ENCODE data around the gene IMP4.

Gene IMP4

DNA sequence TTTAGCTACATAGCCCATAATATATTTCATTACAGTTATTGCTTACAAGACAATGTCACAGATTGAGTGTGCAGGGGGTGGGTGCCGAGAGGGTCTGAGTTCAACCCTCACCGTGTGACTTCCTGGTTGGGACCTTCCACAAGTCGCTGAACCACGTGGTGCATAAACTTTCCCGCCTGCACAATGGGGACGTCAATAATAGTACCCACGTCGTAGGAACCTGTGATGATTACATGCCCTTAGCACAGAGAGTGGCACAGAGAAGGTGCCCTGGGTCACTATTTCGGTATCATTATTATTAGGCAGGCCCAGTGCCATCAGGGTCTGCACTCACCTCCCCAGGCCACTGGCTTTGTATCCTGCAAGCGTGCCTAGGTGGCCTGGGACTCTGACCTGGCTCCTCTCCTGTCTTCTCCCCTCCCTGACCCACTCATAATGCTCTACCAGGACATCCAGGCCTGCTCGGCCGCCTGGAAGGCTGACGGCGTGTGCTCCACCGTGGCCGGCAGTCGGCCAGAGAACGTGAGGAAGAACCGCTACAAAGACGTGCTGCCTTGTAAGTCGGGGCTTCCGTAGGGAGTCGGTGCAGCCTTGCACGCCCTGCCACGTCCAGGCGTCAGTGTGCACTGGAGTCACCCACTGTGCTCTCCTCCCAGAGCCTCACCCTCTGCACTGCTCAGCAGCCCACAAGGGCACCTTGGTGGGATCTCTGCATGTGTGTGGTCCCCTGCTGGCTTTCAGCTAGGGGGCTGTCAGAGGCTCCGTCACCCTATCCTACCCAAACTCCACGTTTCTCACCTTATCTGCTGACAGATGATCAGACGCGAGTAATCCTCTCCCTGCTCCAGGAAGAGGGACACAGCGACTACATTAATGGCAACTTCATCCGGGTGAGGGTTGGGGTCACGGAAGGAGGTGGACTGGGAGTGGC lies 16.0 kb downstream of the IMP4 start:
- no peak for DNase-seq

DNA sequence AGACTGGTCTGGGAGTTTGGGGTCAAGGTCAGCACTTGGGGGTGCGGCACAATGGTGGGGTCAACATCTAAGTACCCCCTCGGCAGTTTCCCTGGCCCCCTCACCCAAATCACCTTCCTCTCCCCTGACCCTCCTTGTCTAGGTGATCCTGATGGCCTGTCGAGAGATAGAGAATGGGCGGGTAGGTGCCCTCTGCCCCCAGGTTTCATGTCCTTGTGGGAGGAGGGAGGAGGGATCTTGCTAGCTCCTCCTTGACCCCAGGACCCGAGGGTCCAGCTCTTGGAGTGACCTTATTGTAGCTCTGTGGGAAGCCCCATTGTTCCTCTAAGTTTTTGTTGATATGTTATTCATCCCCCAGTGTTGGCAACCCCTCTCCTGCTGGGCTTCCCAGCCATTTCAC lies 16.8 kb downstream of the IMP4 start:
- DNase-seq, result no peak

DNA sequence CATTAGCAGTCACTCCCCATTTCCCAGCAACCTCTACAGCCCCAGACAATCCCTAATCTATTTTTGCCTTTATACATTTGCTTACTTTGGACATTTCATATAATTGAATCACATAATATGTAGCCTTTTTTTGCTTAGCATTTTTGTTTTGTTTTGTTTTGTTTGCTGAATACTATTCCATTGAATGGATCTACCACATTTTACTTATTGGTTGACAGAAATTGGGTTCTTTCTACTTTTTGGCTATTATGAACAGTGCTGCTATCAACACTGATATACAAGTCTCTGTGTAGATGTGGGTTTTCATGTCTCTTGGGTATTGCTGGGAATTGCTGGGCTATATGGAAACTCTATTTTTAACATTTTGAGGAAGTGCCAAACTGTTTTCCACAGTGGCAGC lies 20.8 kb downstream of the IMP4 start:
- DNase-seq, result no peak

DNA sequence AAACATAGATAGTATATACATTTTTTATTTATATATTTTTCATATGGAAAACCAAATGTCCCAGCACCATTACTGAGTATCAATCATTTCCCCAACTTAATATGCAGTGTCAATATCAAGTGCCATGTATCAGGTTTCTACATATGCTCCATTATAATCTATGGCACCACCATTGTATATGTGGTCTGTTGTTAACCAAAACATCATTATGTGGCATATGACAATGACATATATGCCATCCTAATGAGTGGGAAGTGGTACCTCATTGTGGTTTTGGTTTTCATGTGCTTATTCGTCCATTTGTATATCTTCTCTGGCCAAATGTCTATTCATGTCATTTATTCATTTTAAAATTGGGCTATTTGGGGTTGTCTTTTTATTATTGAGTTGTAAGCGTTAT lies 22.4 kb downstream of the IMP4 start:
- DNase-seq, result no peak

DNA sequence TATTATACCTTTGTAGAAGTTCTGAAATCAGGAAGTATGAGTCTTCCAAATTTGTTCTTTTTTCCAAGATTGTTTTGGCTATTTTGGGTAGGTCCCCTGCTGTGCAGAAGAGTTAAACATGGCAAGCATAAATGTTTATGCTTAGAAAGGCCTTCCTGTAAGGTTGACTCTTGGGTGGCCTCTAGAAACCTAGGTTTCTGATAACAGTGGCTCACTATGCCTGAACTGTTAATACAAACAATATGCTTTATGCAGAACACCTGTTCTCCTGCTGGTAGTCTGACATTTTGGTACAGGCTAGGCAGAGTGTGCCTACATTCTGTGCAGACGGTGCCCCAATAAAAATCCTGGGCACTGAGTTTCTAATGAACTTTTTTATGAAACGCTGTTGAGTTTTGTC lies 23.3 kb downstream of the IMP4 start:
- no peak for DNase-seq

DNA sequence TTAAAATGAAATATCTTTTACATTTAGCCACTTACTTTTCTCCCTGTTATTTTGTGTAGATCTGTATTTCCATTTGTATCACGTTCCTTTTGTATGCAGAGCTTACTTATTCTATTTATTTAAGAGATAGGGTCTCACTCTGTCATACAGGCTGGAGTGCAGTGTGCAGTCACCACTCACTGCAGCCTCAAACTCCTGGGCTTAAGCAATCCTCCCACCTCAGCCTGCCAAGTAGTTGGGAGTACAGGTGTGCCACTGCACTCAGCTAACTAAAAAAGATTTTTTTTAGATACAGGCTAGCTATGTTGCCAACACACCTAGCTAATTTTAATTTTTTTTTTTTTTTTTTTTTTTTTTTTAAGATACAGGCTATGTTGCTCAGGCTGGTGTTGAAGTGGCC lies 24.0 kb downstream of the IMP4 start:
- DNase-seq, result no peak

DNA sequence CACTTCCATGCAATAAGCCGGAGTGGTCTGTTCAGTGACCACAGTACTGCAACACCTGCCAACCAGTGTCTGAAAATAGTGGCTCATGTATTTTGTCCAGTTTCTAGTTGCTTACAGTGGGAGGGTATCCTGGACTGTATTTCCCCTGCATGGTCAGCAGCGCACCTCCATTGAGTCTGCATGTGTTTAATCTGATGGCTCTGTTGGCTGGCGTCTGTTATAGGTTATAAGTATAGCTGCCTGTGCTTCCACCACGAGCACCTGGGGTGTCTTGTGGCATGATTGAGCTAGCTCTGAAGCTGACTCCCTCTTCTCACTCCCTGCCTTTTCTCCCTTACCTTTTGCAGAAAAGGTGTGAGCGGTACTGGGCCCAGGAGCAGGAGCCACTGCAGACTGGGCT lies 26.1 kb downstream of the IMP4 start:
- no peak for DNase-seq

DNA sequence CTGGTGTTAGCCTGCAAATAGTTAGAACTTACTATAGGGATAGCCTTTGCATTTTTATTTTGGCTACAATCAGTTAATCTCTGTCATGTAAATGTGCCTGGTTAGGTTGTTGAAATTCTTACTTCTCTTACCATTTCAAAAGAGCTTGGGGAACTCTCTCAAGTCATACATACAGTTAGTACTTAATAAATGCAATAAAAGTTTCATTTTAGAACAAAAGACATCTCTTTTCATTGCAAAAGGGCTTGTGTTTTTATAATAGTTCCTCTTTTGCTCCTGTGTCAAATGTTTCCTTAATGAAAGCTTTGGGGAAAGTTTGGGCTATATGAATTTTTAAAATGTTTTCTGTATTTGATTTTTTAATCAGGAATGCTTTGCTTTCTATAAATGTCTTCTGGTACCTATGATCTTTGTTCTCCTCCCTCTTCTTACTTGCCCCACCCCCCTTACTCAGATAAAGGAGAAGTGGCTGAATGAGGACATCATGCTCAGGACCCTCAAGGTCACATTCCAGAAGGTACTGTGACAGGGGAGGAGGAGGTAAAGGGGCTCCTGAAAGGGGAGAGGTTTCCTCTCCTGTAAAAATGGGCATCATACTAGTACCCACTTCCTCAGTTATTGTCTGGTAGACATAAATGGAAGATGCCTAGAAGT lies 26.7 kb downstream of the IMP4 start:
- DNase-seq, result no peak

DNA sequence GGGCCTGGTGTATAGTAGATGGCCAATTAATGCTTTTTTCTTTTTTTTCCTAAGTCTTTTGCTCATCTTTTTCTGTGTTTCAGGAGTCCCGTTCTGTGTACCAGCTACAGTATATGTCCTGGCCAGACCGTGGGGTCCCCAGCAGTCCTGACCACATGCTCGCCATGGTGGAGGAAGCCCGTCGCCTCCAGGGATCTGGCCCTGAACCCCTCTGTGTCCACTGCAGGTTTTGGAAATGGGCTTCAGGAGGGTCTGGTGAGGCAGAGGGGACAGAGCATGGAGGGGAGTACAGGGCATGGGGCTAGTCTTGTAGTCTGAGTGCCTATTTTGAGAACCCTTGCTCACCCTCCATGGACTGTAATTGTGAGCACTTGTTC lies 27.3 kb downstream of the IMP4 start:
- DNase-seq, result no peak

DNA sequence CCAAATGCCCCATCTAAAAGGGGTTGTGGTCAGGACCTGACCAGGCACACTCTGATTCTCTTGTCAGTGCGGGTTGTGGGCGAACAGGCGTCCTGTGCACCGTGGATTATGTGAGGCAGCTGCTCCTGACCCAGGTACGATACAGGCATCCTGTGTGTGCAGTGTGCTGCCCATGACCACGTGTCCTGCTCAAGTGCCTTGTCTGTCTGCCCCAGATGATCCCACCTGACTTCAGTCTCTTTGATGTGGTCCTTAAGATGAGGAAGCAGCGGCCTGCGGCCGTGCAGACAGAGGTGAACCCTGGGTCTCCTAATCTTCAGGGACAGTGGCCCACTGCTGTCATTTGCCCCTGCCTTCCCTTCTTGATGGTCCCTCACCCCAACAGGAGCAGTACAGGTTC lies 27.8 kb downstream of the IMP4 start:
- DNase-seq, result no peak

DNA sequence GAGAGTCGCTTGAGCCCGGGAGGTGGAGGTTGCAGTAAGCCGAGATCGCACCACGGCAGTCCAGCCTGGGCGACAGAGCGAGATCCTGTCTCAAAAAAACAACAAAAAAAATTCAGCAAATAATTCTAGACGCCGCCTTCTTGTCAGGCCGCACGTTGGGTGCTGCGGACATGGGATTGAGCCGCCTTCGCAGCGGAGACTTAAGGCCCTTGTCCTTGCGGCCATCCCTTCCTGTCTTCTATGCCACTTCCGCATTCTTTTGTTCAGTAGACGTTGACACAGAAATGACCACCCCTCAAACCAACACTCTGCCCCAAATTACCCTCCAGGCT lies 29.0 kb downstream of the IMP4 start:
- peak in 1 of 2 experiments; percentile 56 for DNase-seq

DNA sequence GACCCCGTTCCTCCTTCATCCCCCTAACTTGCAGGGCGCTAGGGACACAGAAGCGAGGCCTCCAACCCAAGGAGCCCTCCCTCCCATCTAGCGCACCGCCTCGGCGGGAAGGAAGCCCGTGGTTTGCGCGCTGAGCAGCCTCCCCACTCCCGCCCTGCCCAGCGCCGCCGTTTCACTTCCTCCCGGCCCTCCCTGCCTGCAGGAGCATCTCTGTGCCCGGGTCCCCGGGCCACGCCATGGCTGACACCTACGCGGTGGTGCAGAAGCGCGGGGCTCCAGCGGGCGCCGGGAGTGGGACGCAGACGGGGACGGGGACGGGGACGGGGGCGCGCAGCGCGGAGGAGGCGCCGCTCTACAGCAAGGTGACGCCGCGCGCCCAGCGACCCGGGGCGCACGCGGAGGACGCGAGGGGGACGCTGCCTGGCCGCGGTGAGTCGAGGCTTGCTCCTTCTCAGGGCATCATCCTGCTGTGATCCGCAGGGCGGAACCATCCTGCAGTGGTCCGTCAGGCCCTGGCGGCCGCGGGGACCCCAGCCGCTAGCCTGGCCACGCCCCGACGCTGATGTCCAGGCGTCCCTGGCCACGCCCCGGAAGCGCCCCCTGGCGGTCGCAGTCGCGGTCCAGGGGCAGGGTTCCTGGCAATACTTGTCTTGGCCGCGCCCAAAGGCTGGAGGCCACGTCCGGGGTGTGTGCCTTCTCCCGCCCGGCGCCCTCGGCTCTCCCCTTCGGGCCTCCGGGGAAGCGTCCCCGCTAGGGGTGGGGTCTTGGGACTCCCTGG lies 29.5 kb downstream of the IMP4 start:
- peak; percentile 79 to 85 for DNase-seq

DNA sequence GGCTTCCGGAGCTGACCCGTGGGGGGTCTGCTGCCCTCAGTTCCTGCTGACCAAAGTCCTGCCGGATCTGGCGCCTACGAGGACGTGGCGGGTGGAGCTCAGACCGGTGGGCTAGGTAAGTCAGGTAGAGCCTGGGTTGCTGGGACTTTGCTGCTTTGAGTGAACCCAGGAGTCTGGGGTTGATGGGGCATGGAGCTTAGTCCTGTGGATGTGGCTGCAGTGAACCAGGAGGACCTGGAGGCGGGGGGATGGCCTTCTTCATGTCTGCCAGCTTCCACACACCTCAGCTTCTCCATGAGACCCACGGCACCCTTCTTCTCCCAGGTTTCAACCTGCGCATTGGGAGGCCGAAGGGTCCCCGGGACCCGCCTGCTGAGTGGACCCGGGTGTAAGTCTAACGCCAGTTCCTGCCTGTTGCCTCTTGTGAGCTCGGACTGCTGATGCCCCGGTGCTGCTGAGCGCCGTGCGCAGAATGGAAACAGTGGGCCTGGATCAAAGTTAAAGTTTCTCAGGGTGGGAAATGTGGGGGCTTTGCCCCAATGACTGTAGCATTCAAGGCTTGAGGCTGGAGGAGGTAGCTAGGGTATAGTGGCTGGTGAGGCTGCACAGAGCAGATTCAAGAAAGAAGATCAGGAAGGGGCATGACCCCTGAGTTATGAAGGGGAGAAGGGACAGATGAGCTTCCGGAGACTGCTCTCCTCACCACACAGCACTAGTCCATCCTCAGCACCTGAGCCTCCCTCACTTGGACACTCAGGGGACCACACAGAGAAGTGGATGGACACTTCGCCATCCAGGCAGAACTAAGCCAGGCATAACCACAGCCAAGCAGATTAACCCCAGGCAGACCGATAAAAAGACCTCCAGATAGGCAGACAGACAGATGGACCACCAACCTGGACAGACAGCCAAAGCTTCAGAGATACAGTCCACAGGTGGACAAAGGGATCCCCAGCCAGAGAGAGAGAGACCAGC lies 30.4 kb downstream of the IMP4 start:
- no peak for DNase-seq

DNA sequence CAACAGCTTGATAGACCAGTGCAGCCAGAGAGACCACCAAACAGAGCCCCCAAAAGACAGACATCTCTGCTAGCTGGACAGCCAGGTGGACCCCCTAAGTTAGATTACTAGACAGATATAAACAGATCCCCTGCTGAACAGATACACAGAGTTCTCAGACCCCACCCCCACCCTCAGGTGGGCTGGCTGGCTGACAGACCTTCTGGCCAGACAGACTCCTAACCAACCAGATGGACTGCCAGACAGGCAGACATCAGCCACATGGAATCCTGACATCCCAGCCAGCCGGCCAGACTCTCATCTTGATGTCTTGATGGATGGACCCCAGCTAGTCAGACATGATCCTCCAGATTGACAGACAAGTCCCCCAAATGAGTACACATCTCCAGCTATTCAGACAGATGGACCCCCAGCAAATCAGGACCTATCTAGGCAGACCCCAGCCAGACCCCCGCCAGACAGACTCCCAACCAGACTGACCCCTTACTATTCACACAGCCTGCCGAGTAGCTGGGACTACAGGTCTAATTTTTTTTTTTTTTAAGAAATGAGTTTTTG lies 31.2 kb downstream of the IMP4 start:
- DNase-seq, result no peak

DNA sequence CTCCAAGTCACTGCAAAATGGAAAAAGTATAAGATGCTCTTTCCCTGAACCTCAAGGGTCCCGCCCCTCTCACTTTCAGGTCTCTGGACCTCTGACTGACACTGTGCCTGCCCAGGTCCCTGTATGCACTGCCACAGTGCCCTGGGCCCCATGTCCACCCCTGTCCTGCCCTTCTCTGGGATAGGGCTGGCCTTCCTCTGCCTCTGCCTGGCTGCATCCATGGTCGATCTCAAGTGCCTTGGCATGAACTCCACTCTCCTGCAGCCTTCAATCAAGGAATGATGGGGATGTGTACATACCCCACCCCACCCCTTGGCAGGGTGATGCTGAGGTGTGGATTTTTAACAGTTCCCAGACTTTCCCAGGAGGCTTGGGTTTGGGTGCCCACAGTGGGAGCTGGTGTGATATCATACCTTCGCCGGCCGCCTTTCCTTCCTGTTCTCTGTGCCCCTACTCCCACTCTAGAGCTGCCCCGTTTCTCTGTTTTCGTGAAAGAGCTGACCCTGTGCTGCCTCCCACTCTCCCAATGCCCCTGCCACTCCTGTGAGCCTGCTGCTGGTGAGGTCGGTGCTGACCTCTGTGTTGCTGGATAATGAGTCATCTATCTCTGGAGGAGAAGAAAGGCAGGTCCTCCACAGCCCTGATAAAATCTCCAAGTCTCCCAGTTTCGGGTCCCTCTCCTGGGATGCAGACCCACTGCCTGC lies 32.0 kb downstream of the IMP4 start:
- DNase-seq, result no peak

DNA sequence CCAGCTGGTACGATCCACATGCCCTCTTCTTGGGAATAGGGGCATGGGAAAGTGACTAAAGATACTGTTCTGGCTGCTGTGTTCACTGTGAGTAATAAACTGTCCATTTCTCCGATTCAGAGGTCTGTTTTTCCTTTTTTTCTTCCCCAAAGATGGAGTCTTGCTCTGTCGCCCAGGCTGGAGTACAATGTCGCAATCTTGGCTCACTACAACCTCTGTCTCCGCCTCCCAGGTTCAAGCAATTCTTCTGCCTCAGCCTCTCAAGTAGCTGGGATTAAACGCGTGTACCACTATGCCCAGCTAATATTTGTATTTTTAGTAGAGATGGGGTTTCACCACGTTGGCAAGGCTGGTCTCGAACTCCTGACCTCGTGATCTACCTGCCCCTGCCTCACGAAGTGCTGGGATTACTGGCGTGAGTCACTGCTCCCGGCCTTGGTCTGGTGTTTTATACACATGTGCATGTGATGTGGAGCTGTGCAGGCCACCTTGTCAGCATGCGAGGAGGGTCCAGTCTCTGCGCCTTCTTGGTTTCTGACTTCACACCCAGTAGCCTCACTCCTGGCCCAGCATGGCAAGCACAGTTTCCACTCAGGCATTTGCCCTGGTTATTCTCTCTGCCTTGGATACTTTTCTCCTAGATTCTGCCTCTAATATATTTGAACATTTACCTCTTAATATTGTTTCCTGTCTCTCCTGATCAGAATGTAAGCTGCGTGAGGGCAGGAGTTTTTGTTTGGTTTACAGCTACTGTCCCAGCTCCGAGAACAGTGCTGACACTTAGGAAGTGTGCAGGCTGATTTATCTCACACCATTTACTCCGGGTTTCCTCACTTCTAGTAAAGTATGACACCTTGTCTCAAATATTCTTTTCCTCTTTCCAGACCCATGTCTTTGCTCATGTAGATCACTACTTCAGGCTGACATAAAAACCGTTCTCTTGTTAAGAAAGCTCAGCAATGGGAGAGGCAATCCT lies 32.9 kb downstream of the IMP4 start:
- DNase-seq, result no peak

DNA sequence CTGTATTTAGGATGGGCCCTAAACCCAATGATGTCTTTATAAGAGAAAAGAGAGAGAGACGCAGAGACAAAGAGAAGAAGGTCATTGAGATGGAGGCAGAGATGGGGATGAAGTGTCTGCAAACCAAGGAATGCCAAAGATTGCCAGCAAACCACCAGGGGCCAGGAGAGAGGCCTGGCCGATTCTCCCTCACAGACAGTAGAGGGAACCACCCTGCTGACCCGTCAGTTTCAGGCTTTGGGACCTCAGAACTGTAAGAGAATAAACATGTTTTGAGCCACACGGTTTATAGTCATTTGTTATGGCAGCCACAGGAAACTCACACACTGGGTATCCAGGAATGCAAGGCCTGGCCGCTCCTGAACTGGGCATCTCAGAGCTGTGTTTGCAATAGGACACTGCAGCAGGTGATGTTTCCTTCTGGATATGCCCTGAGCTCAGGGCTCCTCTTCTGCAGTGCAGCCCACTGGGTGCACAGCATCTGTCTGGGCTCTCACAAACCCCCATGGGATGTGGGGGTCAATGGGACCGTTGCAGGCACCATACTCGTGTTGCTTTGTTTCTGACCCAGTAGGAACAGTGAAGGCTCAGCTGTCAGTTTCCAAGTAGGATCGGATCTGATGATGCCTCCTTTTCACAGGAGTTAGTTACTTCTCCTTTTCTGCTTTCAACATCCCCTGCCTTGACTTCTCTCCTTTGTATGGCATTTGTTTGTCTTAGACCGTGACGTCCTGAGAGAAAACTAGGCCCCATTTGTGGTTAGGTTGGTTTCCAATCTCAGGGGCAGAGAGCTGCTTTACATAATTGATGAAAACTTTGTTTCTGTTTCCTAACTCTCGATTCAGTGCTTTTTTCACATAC lies 34.0 kb downstream of the IMP4 start:
- no peak for DNase-seq

DNA sequence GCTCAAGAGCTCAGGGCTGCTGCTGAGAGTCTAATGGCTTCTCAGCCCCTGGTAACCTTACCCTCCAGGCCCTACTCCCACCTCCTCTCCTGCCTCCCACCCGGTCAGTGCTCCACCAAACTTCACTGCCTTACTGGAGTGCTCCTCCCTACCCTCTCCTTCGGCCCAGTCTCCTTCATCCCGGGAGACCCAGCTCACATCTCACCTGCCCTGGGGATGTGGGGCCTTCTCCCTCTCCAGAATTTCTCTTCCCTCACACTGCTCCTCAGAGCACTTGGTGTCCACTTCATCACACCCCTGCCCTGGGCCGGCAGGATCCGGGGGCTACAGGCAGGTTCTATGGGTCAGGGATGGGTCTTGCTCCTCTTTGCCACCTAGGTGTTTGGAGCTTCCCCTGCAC lies 34.8 kb downstream of the IMP4 start:
- no peak for DNase-seq

DNA sequence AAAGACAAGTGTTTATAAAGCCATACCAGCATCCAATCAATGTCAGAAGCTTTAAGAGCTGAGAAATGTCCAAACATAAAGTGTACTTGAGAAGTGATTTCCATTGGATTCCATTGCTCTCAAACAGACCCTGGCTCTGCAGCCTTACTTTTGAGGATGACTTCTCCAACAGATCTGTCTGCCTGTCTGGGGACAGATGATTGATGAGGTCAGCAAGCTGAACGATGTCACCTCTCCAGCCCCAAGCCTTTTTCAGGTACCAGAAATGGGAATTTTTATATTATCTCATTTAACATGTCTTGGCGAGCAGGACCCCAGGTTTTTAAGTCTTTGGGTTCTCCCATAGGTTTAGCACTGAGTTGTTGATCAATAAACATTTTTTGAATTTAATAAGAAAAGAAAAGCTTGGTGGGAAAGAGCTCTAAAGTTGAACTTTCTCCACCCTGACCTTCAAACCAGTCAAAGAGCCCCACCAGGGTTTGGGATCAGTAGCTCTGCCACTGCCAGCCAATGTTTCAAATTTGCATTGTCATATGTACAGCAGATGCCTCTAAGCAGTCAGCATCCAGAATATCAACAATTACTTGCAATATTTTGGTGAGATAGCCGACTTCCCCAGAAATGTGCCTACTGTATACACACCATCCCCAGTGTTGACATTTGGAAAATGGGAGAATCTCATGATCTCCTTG lies 35.7 kb downstream of the IMP4 start:
- DNase-seq, result no peak

Data from SHP77 (cell line).